ENCODE measurements around the gene GNRH2.

GNRH2 gene

GRCh38 chr20:3085571-3086072 is 42.2 kb downstream of the GNRH2 start:
- Histone ChIP-seq H3K4me3 (ENCODE audit: low read depth in 1 of 2, low read length in 1 of 2) (no peak overlapping the region), H3K9me3 (no peaks in the 10 kb centered on the region), H3K27ac (no peak overlapping the region), H3K27me3 (peaks cover 92% of the 10 kb centered on the region), H3K36me3 (no peaks in the 10 kb centered on the region), H3K4me1 (ENCODE audit: control insufficient read depth in 1 of 2, insufficient read depth in 1 of 2, low read depth in 1 of 2, low read length in 1 of 2) (peaks cover 11 to 29% of the 10 kb centered on the region in 2 experiments)
- TF ChIP-seq CTCF (IDR thresholded peaks at IDR 0.05) = no peak

- H3K27ac ChIP-seq = no peak overlapping the region
- peaks cover 92% of the 10 kb centered on the region for H3K27me3 ChIP-seq
- H3K9me3 ChIP-seq = no peaks in the 10 kb centered on the region
- peaks cover 10 to 25% of the 10 kb centered on the region in 2 experiments for H3K4me1 ChIP-seq (ENCODE audit: control insufficient read depth in 1 of 2, insufficient read depth in 1 of 2, low read depth in 1 of 2, low read length in 1 of 2)
- no peak overlapping the region for H3K4me3 ChIP-seq (ENCODE audit: low read depth in 1 of 2, low read length in 1 of 2)
- H3K36me3 ChIP-seq = no peaks in the 10 kb centered on the region
- no peak for TF ChIP-seq CTCF (IDR thresholded peaks at IDR 0.05)
Observed at GRCh38 chr20:3088031-3088430, 44.6 kb downstream of the GNRH2 start.

GRCh38 chr20:3090565-3090964 is 47.1 kb downstream of the GNRH2 start:
- peaks cover 16 to 20% of the 10 kb centered on the region in 2 experiments for H3K4me1 ChIP-seq (ENCODE audit: control insufficient read depth in 1 of 2, insufficient read depth in 1 of 2, low read depth in 1 of 2, low read length in 1 of 2)

GRCh38 chr20:3092611-3093379 is 49.4 kb downstream of the GNRH2 start:
- peak overlapping the region; percentile 44 to 59 for H3K4me3 ChIP-seq (ENCODE audit: low read depth in 1 of 2, low read length in 1 of 2)

More at GRCh38 chr20:3090565-3090964, 47.1 kb downstream of the GNRH2 start:
- peaks cover 92% of the 10 kb centered on the region for H3K27me3 ChIP-seq
- no peaks in the 10 kb centered on the region for H3K36me3 ChIP-seq
- H3K9me3 ChIP-seq = no peaks in the 10 kb centered on the region
- TF ChIP-seq CTCF (IDR thresholded peaks at IDR 0.05) = no peak
- H3K4me3 ChIP-seq (ENCODE audit: low read depth in 1 of 2, low read length in 1 of 2) = no peak overlapping the region
- no peak overlapping the region for H3K27ac ChIP-seq

DNA sequence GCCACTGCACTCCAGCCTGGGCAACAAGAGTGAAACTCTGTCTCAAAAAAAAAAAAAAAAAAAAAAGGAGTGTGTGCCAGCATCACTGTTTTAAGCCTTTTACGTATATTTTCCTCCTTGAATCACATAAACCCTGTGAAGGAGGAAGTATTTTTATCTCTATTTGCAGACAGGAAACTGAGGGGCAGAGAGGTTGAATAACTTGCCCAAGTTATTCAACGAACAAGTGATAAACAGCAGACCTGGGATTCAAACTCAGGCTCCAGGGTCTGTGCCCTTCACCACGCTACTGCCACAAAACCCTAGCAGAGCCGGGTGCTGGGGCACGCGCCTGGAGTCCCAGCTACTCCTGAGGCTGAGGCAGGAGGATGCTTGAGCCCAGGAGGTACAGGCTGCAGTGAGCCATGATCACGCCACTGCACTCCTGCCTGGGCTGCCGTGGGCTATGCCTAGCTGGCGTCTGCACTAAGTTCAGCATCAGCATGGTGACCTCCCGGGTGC is 50.5 kb downstream of the GNRH2 start:
- Histone ChIP-seq H3K4me3 (ENCODE audit: low read depth in 1 of 2, low read length in 1 of 2) (peak overlapping the region in 1 of 2 experiments; percentile 59), H3K36me3 (no peaks in the 10 kb centered on the region), H3K9me3 (no peaks in the 10 kb centered on the region), H3K27me3 (peaks cover 76% of the 10 kb centered on the region), H3K27ac (no peak overlapping the region), H3K4me1 (ENCODE audit: control insufficient read depth in 1 of 2, insufficient read depth in 1 of 2, low read depth in 1 of 2, low read length in 1 of 2) (peaks cover 16 to 20% of the 10 kb centered on the region in 2 experiments)
- TF ChIP-seq CTCF (IDR thresholded peaks at IDR 0.05) = no peak

More at GRCh38 chr20:3092611-3093379, 49.4 kb downstream of the GNRH2 start:
- TF ChIP-seq CTCF (IDR thresholded peaks at IDR 0.05) = no peak
- Histone ChIP-seq H3K9me3 (no peaks in the 10 kb centered on the region), H3K27me3 (peaks cover 87% of the 10 kb centered on the region), H3K4me1 (ENCODE audit: control insufficient read depth in 1 of 2, insufficient read depth in 1 of 2, low read depth in 1 of 2, low read length in 1 of 2) (peaks cover 16 to 20% of the 10 kb centered on the region in 2 experiments), H3K36me3 (no peaks in the 10 kb centered on the region), H3K27ac (no peak overlapping the region)

Data from neutrophil (primary cell).